Measurements from ENCODE around the gene EPB42. TPM values are rescaled to one million over a fixed set of nuclear protein-coding genes. Genes with fewer than 3 reads are reported as not detected.
A peak's percentile ranks its signal among the peaks of the same experiment; 100 is the strongest.
"Not testable (repeated sequence)": the region's sequence is repeated elsewhere in the genome, so short reads cannot be mapped to it uniquely, and the experiment has no call there.

The EPB42 gene
- total and polyA plus RNA-seq, 2 donors (not counting 1 experiment from before 2014, with no cell fraction given), result not detected

DNA sequence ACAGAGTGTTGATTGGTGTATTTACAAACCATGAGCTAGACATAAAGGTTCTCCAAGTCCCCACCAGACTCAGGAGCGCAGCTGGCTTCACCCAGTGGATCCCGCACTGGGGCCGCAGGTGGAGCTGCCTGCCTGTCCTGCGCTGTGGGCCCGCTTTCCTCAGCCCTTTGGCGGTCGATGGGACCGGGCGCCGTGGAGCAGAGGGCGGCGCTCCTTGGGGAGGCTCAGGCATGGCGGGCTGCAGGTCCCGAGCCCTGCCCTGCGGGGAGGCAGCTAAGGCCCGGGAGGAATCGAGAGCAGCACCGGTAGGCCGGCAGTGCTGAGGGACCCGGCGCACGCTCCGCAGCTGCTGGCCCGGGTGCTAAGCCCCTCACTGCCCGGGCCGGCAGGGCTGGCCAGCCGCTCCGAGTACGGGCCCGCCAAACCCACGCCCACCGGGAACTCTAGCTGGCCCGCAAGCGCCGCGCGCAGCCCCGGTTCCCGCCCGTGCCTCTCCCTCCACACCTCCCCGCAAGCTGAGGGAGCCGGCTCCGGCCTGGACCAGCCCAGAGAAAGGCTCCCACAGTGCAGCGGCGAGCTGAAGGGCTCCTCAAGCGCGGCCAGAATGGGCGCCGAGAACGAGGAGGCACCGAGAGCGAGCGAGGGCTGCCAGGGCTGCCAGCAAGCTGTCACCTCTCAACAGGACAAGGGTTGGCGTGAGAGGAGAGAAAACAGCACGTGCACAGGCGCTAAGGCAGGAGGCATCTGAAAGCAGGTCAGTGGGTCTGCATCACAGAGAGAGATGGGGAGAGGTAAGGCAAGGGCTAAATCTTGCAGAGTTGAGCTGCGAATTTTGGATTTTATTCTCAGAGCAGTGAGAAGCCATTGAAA lies 5.9 kb upstream of the EPB42 start:
- ATAC-seq (ENCODE audit: low read depth) (no peak), DNase-seq (no peak)
- Mint-ChIP-seq H3K4me3 (no peak overlapping the region), H3K27me3 (peaks cover 8% of the 10 kb centered on the region), H3K9me3 (ENCODE audit: insufficient read depth) (no peaks in the 10 kb centered on the region), H3K4me1 (peaks cover 7% of the 10 kb centered on the region), H3K27ac (no peak overlapping the region)
- H3K4me3 ChIP-seq (ENCODE audit: control extremely low read depth in 1 of 5, extremely low read depth in 1 of 5, insufficient read depth in 1 of 5, low read depth in 2 of 5, low read length in 4 of 5), result no peak overlapping the region
- no peak overlapping the region for H3K4me2 ChIP-seq (replicated peaks; ENCODE audit: low read depth, low read length, poor library complexity, severe bottlenecking)
- no peak overlapping the region for H2AFZ ChIP-seq (ENCODE audit: insufficient read depth, low read depth, low read length, poor library complexity, severe bottlenecking)
- H3K27ac ChIP-seq (ENCODE audit: low read length in 2 of 2), result no peak overlapping the region
- intact Hi-C loops (cut with micrococcal nuclease), result no loop called here
- peaks cover 0 to 7% of the 10 kb centered on the region in 2 donors for H3K4me1 ChIP-seq (ENCODE audit: control insufficient read depth in 2 of 2, insufficient read depth in 2 of 2, low read length in 2 of 2)
- no peaks in the 10 kb centered on the region for H3K9me3 ChIP-seq (ENCODE audit: control extremely low read depth in 1 of 3, control insufficient read depth in 2 of 3, insufficient read depth in 1 of 3, low read length in 2 of 3)
- 97% methylated on average over 54 of the region's 57 CpGs for WGBS (ENCODE audit: insufficient coverage)
- H3K36me3 ChIP-seq (replicated peaks in 1 of 2; ENCODE audit: control extremely low read depth in 1 of 2, control insufficient read depth in 1 of 2, extremely low read depth in 1 of 2, insufficient read depth in 2 of 2, low read length in 1 of 2), result no peaks in the 10 kb centered on the region
- H3K79me2 ChIP-seq (ENCODE audit: control insufficient read depth, insufficient read depth, low read length), result no peaks in the 10 kb centered on the region
- TF ChIP-seq, protein P1, sequence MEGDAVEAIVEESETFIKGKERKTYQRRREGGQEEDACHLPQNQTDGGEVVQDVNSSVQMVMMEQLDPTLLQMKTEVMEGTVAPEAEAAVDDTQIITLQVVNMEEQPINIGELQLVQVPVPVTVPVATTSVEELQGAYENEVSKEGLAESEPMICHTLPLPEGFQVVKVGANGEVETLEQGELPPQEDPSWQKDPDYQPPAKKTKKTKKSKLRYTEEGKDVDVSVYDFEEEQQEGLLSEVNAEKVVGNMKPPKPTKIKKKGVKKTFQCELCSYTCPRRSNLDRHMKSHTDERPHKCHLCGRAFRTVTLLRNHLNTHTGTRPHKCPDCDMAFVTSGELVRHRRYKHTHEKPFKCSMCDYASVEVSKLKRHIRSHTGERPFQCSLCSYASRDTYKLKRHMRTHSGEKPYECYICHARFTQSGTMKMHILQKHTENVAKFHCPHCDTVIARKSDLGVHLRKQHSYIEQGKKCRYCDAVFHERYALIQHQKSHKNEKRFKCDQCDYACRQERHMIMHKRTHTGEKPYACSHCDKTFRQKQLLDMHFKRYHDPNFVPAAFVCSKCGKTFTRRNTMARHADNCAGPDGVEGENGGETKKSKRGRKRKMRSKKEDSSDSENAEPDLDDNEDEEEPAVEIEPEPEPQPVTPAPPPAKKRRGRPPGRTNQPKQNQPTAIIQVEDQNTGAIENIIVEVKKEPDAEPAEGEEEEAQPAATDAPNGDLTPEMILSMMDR (IDR thresholded peaks at IDR 0.05), result no peak
- no peak for TF ChIP-seq EZH2 (IDR thresholded peaks at IDR 0.05; ENCODE audit: borderline replicate concordance, insufficient read depth, low read depth, low read length, poor library complexity, severe bottlenecking)
- H3K9ac ChIP-seq (ENCODE audit: low read length), result no peak overlapping the region
- no peaks in the 10 kb centered on the region for H3K27me3 ChIP-seq (replicated peaks in 1 of 4; ENCODE audit: control extremely low read depth in 1 of 4, control insufficient read depth in 3 of 4, insufficient read depth in 4 of 4, low read length in 3 of 4)
- H4K20me1 ChIP-seq (ENCODE audit: control insufficient read depth, insufficient read depth, low read length, poor library complexity, severe bottlenecking), result no peaks in the 10 kb centered on the region
- CTCF ChIA-PET, result interaction anchor here (1.3 to 19.7 kb wide), 14 partner anchors 9 to 116 kb away, joined by 3 to 549 read pairs (median 12); partner anchors contain the start of genes LCMT2 and TGM5
- POLR2A ChIA-PET, result no interaction called here

DNA sequence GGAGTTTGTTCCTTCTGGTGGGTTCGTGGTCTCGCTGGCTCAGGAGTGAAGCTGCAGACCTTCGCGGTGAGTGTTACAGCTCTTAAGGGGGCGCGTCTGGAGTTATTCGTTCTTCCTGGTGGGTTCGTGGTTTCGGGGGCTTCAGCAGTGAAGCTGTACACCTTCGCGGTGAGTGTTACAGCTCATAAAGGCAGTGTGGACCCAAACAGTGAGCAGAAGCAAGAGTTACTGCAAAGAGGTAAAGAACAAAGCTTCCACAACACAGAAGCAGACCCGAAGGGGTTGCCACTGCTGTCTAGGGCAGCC lies 5.1 kb upstream of the EPB42 start:
- H3K4me2 ChIP-seq (replicated peaks; ENCODE audit: low read depth, low read length, poor library complexity, severe bottlenecking); H3K79me2 ChIP-seq (ENCODE audit: control insufficient read depth, insufficient read depth, low read length); intact Hi-C loops (cut with micrococcal nuclease); H3K27ac Mint-ChIP-seq; H4K20me1 ChIP-seq (ENCODE audit: control insufficient read depth, insufficient read depth, low read length, poor library complexity, severe bottlenecking); H3K4me1 ChIP-seq (ENCODE audit: control insufficient read depth in 2 of 2, insufficient read depth in 2 of 2, low read length in 2 of 2); H3K9me3 ChIP-seq (ENCODE audit: control extremely low read depth in 1 of 3, control insufficient read depth in 2 of 3, insufficient read depth in 1 of 3, low read length in 2 of 3); H3K9me3 Mint-ChIP-seq (ENCODE audit: insufficient read depth); H3K27ac ChIP-seq (ENCODE audit: low read length in 2 of 2); H3K4me3 Mint-ChIP-seq; H3K9ac ChIP-seq (ENCODE audit: low read length); ATAC-seq (ENCODE audit: low read depth); POLR2A ChIA-PET; DNase-seq; H3K4me3 ChIP-seq (ENCODE audit: control extremely low read depth in 1 of 5, extremely low read depth in 1 of 5, insufficient read depth in 1 of 5, low read depth in 2 of 5, low read length in 4 of 5); H3K36me3 ChIP-seq (replicated peaks in 1 of 2; ENCODE audit: control extremely low read depth in 1 of 2, control insufficient read depth in 1 of 2, extremely low read depth in 1 of 2, insufficient read depth in 2 of 2, low read length in 1 of 2); H3K4me1 Mint-ChIP-seq; H3K27me3 ChIP-seq (replicated peaks in 1 of 4; ENCODE audit: control extremely low read depth in 1 of 4, control insufficient read depth in 3 of 4, insufficient read depth in 4 of 4, low read length in 3 of 4): not testable (repeated sequence)
- H2AFZ ChIP-seq (ENCODE audit: insufficient read depth, low read depth, low read length, poor library complexity, severe bottlenecking), result peak overlapping the region; percentile 53
- 65% methylated on average over 12 of the region's 12 CpGs for whole genome bisulfite sequencing (ENCODE audit: insufficient coverage)
- H3K27me3 Mint-ChIP-seq, result peaks cover 10% of the 10 kb centered on the region
- CTCF ChIA-PET, result interaction anchor here (0.6 to 19.7 kb wide), 32 partner anchors 10 to 553 kb away, joined by 3 to 549 read pairs (median 6); partner anchors contain the start of genes LCMT2, TGM5, TUBGCP4 and ZSCAN29
